C4-2B (cell line): ENCODE measurements around the gene DNAH7.

Source experiments
- CTCF ChIP-seq: fragments of 450-650 bp; conservative IDR thresholded peaks from 2 replicates; pipeline ENCODE4 v1.5.1; 2017; ENCODE audit warnings: mild to moderate bottlenecking
- ZFX ChIP-seq: fragments of 450-650 bp; IDR thresholded peaks from 2 replicates; pipeline ENCODE4 v1.6.1; 2017

GRCh38 chr2:195824478-195824877 lies 244.2 kb downstream of the DNAH7 start:
- TF ChIP-seq CTCF (no peak), ZFX (no peak)
